Smooth muscle cell (in vitro differentiated cells): ENCODE results near the gene RBBP8NL. TPM values are rescaled to one million over a fixed set of nuclear protein-coding genes. Genes with fewer than 3 reads are reported as not detected.

ENCODE experiments used
- DNase-seq: peaks from one replicate; lab custom pipeline; 2025; ENCODE audit not compliant: unreplicated experiment; lab: John Stamatoyannopoulos, UW
- H2AFZ ChIP-seq: fragments of 200-600 bp; sonication (generic); 2 replicates; pipeline ENCODE4 v1.6.0; 2016; ENCODE audit warnings: antibody characterized with exemption, low read depth, mild to moderate bottlenecking
- H3F3A ChIP-seq: fragments of 200-600 bp; sonication (generic); 2 replicates; pipeline ENCODE4 v1.6.0; 2017; ENCODE audit warnings: antibody characterized with exemption, low read depth
- H3K27ac ChIP-seq: fragments of 200-600 bp; sonication (generic); 2 replicates; pipeline ENCODE4 v1.5.1; 2016; ENCODE audit warnings: low read depth, mild to moderate bottlenecking
- H3K27me3 ChIP-seq: fragments of 200-600 bp; sonication (generic); 2 replicates; pipeline ENCODE4 v1.6.1; 2016; ENCODE audit warnings: low read depth, mild to moderate bottlenecking
- H3K36me3 ChIP-seq: fragments of 200-600 bp; sonication (generic); 2 replicates; pipeline ENCODE4 v1.5.1; 2016; ENCODE audit warnings: low read depth
- H3K4me1 ChIP-seq: fragments of 200-600 bp; sonication (generic); 2 replicates; pipeline ENCODE4 v1.5.1; 2016; ENCODE audit warnings: low read depth
- H3K4me2 ChIP-seq: fragments of 200-600 bp; sonication (generic); 2 replicates; pipeline ENCODE4 v1.6.0; 2016; ENCODE audit warnings: mild to moderate bottlenecking
- H3K4me3 ChIP-seq: fragments of 200-600 bp; sonication (generic); 2 replicates; pipeline ENCODE4 v1.5.1; 2016; ENCODE audit warnings: mild to moderate bottlenecking
- H3K79me2 ChIP-seq: fragments of 200-600 bp; sonication (generic); 2 replicates; pipeline ENCODE4 v1.6.0; 2016; ENCODE audit warnings: low read depth, mild to moderate bottlenecking
- H3K9ac ChIP-seq: fragments of 200-600 bp; sonication (generic); 2 replicates; pipeline ENCODE4 v1.6.0; 2016; ENCODE audit warnings: low read depth
- H3K9me3 ChIP-seq: fragments of 200-600 bp; sonication (generic); replicated peaks from 2 replicates; pipeline ENCODE4 v1.5.1; 2016; ENCODE audit warnings: low read depth
- H4K20me1 ChIP-seq: fragments of 200-600 bp; sonication (generic); 2 replicates; pipeline ENCODE4 v1.6.0; 2016; ENCODE audit warnings: low read depth
- WGBS: methylation state at CpG from one replicate; pipeline ENCODE4 v1.1.7; 2016; ENCODE audit warnings: low lambda C conversion rate; 5-methylcytosine and 5-hydroxymethylcytosine counted together
- polyA plus RNA-seq: library from polyadenylated mRNA; unstranded; fragments of >200 nt; fragmentation: Nextera tagmentation; extraction: Ambion mirVana; gene quantifications from 2 replicates; pipeline ENCODE4 v1.2.1, GENCODE V29; 2016
- total RNA-seq: library from RNA; depleted of rRNA; stranded (reverse); fragments of >200 nt; gene quantifications from 2 replicates; pipeline ENCODE4 v1.2.3, GENCODE V29; 2014
- TF ChIP-seq, protein P1 (sequence below): fragments of 200-600 bp; sonication (generic); IDR thresholded peaks from 2 replicates; pipeline ENCODE4 v1.5.1; 2017; ENCODE audit warnings: borderline replicate concordance, mild to moderate bottlenecking, antibody characterized with exemption; ENCODE audit not compliant: insufficient read depth, poor library complexity, severe bottlenecking

Gene RBBP8NL
- total and polyA plus RNA-seq, 2 experiments from 2014 or later: 0.40 TPM; not detected in 1

DNA sequence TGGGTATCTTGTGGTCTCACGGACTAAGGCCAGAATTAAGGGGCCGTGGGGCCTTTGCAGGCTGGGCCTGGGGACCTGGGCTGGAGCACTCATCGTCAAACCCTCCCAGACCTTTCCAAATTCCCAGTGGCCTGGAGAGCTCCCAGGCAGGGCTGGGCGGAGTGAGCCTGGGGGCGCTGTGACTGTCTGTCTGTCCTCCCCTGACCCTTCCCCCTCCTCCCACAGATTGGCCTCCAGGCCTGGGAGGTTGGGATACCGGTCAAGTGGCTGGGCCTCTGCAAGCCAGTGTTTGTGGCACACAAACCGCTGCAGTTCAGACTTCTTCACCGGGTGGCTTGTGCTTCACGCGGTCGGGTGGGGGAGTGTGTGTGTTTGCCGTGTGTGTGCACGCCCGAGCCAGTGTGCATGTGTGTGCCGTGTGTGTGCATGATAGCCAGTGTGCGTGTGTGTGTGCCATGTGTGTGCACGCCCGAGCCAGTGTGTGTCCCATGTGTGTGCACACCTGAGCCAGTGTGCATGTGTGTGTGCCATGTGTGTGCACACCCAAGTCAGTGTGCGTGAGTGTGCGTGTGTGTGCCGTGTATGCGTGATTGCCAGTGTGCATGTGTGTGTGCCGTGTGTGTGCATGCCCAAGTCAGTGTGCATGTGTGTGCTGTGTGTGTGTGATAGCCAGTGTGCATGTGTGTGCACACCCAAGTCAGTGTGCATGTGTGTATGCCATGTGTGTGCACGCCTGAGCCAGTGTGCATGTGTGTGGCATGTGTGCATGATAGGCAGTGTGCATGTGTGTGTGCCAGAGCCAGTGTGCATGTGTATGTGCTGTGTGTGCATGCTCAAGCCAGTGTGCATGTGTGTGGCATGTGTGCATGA, 6.3 kb downstream of the RBBP8NL start:
- 90% methylated on average over 24 of the region's 24 CpGs for WGBS
- Histone ChIP-seq H3K27ac (no peak overlapping the region), H3K4me1 (no peaks in the 10 kb centered on the region), H3F3A (no peaks in the 10 kb centered on the region), H3K36me3 (no peaks in the 10 kb centered on the region), H2AFZ (no peak overlapping the region), H3K9ac (no peak overlapping the region), H3K4me2 (no peak overlapping the region), H3K27me3 (no peaks in the 10 kb centered on the region), H3K9me3 (no peaks in the 10 kb centered on the region), H4K20me1 (no peaks in the 10 kb centered on the region), H3K4me3 (no peak overlapping the region), H3K79me2 (no peaks in the 10 kb centered on the region)
- TF ChIP-seq, protein P1, sequence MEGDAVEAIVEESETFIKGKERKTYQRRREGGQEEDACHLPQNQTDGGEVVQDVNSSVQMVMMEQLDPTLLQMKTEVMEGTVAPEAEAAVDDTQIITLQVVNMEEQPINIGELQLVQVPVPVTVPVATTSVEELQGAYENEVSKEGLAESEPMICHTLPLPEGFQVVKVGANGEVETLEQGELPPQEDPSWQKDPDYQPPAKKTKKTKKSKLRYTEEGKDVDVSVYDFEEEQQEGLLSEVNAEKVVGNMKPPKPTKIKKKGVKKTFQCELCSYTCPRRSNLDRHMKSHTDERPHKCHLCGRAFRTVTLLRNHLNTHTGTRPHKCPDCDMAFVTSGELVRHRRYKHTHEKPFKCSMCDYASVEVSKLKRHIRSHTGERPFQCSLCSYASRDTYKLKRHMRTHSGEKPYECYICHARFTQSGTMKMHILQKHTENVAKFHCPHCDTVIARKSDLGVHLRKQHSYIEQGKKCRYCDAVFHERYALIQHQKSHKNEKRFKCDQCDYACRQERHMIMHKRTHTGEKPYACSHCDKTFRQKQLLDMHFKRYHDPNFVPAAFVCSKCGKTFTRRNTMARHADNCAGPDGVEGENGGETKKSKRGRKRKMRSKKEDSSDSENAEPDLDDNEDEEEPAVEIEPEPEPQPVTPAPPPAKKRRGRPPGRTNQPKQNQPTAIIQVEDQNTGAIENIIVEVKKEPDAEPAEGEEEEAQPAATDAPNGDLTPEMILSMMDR: no peak
- DNase-seq: no peak

DNA sequence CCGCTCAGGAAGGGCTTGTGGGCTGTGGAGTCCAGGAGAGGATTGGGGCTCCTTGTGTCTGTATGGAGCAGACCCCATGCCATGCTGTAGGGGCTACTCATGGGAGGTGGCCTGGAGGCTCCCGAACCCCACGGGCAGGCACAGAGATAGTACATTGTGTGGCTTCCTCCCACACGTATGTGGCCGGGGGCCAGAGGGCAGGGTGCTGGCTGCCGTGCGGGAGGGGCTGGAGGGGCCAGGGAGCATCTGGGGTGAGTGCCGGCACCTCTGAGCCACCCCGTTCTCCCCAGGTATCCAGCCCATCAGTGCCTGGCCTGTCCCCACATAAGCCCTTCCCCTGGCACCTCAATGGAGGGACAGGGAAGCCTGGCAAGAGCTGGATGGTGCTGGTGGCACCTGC, 7.6 kb downstream of the RBBP8NL start:
- Histone ChIP-seq H3K36me3 (no peaks in the 10 kb centered on the region), H2AFZ (no peak overlapping the region), H3K27ac (no peak overlapping the region), H3K4me3 (no peak overlapping the region), H3K9me3 (no peaks in the 10 kb centered on the region), H3K4me1 (no peaks in the 10 kb centered on the region), H4K20me1 (no peaks in the 10 kb centered on the region), H3K79me2 (no peaks in the 10 kb centered on the region), H3K4me2 (no peak overlapping the region), H3K9ac (no peak overlapping the region), H3K27me3 (no peaks in the 10 kb centered on the region), H3F3A (no peaks in the 10 kb centered on the region)
- WGBS: 84% methylated on average over 8 of the region's 9 CpGs
- TF ChIP-seq, protein P1: no peak
- DNase-seq: no peak

DNA sequence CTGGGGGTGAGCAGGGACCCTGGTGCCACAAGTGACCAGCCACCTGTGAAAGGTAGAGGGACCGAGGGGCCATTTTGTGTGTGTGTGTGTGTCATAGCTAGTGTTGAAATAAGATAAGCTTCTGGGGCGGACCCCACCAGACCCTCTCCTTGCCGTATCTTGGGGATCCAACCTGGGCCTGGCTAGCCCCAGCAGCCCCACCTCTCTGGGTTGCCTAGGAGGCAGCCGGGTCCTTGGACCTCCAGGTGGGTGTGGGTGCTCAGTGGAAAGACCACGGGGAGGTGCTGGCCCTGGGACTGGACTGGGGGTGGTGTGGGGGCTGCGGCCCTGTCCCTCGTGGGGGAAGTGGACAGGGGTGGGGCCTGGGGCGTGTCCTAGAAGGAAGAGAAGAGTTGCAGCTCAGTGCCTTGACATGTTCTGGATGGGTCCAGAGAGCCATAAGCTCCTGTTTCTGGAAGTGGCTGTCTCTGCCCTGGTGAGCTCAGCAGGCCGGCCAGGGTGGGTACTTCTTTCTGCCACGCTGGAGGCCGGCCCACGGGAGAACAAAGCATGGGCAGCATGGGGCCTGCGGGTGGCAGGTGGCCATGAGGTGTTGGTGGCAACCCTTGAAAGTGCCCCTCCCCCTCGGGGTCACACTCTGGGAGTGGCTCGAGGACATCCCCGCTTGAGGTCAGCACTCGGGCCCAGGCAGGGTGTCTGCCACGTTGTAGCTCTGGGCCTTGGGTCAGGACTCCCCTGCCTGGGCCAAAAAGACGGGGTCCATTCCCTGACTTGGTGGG, 8.4 kb downstream of the RBBP8NL start:
- H3K36me3 ChIP-seq: no peaks in the 10 kb centered on the region
- no peaks in the 10 kb centered on the region for H3F3A ChIP-seq
- no peak overlapping the region for H3K4me3 ChIP-seq
- no peak overlapping the region for H2AFZ ChIP-seq
- no peak overlapping the region for H3K9ac ChIP-seq
- H3K9me3 ChIP-seq: no peaks in the 10 kb centered on the region
- H3K79me2 ChIP-seq: no peaks in the 10 kb centered on the region
- no peak for DNase-seq
- H3K4me1 ChIP-seq: no peaks in the 10 kb centered on the region
- WGBS: 91% methylated on average over 19 of the region's 19 CpGs
- H3K4me2 ChIP-seq: no peak overlapping the region
- no peak overlapping the region for H3K27ac ChIP-seq
- TF ChIP-seq, protein P1: no peak
- no peaks in the 10 kb centered on the region for H4K20me1 ChIP-seq
- H3K27me3 ChIP-seq: no peaks in the 10 kb centered on the region
